Fibroblast of mammary gland (primary cell): ENCODE data around the gene MSMB.

Source experiments
- DNase-seq: peaks from one replicate; pipeline ENCODE4 v3.0.0-alpha.2; 2010; ENCODE audit warnings: low read depth
- H3K4me3 ChIP-seq: 2 replicates; pipeline ENCODE4 v1.5.1; 2011; ENCODE audit warnings: low read depth, mild to moderate bottlenecking, low read length, moderate library complexity; ENCODE audit not compliant: control insufficient read depth
- TF ChIP-seq, protein P1 (sequence below): conservative IDR thresholded peaks from 2 replicates; pipeline ENCODE4 v1.5.1; 2011; ENCODE audit warnings: low read depth, low read length, inconsistent platforms; ENCODE audit not compliant: control insufficient read depth, insufficient read depth

MSMB gene

DNA sequence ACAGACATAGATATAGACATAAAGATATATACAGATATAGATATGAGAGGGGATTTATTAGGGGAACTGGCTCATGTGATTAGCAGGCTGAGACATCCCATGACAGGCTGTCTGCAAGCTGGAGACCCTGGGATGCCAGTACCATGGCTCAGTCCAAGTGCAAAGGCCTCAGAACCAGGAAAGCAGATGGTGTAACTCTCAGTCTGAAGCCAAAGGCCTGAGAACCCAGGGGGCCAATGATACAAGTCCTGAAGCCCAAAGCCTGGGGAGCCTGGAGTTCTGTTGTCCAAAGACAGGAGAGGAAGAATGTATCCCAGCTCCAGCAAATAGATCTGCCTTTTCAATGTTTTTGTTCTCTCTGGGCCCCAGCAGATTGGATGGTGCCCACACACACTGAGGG lies 21.1 kb downstream of the MSMB start:
- no peak for DNase-seq
- no peak overlapping the region for H3K4me3 ChIP-seq
- TF ChIP-seq, protein P1, sequence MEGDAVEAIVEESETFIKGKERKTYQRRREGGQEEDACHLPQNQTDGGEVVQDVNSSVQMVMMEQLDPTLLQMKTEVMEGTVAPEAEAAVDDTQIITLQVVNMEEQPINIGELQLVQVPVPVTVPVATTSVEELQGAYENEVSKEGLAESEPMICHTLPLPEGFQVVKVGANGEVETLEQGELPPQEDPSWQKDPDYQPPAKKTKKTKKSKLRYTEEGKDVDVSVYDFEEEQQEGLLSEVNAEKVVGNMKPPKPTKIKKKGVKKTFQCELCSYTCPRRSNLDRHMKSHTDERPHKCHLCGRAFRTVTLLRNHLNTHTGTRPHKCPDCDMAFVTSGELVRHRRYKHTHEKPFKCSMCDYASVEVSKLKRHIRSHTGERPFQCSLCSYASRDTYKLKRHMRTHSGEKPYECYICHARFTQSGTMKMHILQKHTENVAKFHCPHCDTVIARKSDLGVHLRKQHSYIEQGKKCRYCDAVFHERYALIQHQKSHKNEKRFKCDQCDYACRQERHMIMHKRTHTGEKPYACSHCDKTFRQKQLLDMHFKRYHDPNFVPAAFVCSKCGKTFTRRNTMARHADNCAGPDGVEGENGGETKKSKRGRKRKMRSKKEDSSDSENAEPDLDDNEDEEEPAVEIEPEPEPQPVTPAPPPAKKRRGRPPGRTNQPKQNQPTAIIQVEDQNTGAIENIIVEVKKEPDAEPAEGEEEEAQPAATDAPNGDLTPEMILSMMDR = no peak

DNA sequence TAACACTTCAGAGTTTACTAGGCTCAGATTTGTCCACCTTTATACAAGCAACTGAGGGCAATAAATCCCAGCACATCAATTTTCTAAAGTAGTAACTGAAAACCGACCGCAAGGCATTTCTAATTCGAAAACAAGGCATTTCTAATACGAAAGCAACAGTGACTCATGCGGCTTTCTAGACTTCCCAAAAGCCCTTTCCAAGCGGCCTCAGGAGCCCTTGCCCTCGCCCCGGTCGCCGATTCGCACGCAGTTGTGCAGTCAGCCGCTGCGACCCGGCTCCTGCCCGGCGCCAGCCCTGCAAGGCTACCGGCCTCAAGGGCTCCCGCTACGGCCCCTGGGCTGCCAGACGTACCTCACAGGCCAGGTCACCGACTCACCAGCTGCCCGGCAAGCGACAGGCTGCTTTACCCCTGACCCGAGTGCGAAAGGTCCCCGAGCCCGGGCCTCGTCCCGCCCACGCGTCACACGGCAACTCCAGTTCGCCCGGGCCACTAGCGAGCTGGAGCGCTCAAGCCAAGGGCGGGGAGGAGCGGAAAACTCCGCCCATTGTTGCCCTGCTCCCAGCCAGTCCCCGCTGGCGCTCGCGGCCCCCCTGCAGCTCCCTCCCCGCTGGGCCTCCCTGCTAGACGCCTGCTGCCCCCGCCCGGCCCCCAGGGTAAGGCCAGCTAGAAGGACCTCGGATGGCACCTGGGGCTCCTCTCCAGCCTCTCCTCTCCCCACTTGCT lies 22.9 kb downstream of the MSMB start:
- TF ChIP-seq, protein P1 = peak; percentile 0
- DNase-seq = peak; percentile 95
- H3K4me3 ChIP-seq = peak overlapping the region; percentile 66

DNA sequence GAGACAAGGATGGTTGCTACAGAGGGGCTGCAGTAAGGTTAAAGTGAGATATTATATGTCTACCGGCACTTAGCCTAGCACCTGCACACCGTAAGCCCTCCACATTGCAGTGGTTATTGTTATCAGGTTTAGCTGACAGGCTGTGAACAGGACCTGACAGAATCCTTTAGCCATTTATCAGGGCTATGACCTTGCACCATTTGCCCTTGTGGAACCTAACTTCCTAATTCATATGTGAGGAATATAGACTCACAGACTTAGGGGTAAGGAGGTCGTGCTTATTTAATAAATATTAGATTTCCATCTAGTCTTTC lies 25.8 kb downstream of the MSMB start:
- no peak for DNase-seq
- TF ChIP-seq, protein P1 = no peak
- no peak overlapping the region for H3K4me3 ChIP-seq

DNA sequence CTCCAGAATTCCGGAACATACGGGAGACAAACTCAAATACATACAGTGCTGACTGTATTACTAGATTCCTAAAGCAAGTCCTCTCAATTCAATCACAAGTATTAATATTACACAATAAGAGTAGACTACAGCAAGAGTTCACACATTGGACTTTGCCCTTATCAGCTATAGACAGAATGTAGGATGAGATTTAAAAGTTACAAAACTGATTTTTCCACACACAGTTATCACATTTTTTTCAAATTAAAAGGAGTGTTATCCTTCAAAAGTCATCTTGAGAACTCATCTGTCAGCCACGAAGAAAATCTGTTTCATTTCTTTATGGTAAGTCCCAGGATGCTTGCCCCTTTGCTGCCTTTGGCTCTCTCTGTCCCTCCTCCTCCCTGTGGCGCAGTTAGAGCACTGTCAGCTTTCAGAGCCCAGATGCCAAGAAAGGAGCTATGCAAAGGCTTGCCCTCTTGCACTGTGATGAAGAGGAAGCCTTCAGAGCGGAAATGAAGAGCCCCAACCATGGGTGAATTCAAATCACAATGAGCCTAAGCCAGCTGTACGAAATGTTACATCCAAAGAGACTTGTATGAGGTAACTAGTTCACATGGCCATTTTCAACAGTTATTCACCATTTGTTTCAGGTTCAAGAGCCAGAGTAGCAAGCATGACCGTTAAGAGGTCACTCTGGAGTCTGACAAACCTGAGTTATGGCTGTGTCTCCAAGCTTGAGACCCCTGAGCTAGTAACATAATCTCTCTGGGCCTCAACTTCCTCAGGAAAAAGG lies 26.3 kb downstream of the MSMB start:
- TF ChIP-seq, protein P1 = no peak
- no peak for DNase-seq
- no peak overlapping the region for H3K4me3 ChIP-seq

DNA sequence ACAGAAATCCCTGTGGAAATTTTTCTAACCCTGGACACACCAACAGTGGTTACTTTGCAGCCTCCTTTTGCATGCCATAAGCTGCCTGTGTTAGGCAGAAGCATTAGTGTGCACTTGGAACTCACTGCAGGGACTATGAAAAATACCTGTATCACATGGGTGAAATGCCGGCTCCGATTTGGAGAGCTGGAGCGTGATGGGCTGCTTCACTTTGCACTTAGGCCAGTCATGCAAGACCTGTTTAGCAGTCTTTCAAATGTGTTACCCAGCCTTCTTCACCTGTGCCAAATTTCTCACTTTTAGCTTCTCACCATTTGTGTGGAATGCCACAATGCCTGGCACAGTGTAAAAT lies 26.9 kb downstream of the MSMB start:
- TF ChIP-seq, protein P1 = no peak
- H3K4me3 ChIP-seq = no peak overlapping the region
- DNase-seq = no peak

DNA sequence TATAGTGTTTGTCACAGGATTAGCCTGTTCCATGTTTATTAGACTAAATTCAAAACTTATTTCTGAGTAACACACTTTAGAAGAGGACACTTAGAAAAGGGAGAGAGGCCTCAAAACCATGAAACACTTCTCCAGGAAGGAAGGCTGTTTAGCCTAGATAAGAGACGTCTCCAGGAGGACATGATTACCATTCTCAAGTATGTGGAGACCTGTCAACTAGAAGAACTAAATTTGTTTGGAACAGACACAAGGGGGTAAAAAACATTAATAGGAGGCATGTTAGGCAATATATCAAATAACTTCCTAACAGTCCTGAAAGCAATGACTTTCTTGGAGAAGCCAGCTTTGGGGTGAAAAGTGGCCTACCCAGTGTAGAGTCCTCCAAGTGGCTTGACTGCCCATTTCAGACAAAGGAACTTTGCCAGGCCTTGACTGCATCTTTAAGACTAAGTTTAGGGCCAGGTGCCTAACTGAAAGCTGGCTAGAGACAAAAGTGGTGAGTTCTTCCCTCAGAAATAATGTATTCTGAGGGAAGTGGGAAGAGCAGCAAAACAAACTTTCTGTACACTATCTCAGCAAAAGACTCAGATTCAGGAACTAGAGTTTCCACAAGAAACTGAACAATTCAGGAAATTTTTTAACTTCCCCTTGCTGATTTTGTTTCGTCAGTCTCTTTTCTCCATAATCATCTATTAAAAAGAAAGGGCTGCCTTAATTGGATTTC lies 27.5 kb downstream of the MSMB start:
- TF ChIP-seq, protein P1 = no peak
- H3K4me3 ChIP-seq = no peak overlapping the region
- no peak for DNase-seq
